IMR-90 (cell line): Measurements from ENCODE around the gene VPS35. TPM values are rescaled to one million over a fixed set of nuclear protein-coding genes. Genes with fewer than 3 reads are reported as not detected.

Experiments
- ATAC-seq: fragments of 200-7000 bp; cut with Tn5 transposase; 2 replicates; pipeline ENCODE4 v1.9.1; 2020; ENCODE audit warnings: low read depth, mild to moderate bottlenecking, moderate library complexity
- BruUV-seq: library from RNA; stranded (reverse); fragments of 400-500 nt; replicated peaks from 2 replicates; lab custom pipeline; 2021; lab: Mats Ljungman, UMichigan
- CTCF ChIA-PET: fragments of 300-600 bp; formaldehyde crosslinking; extraction: SDS; loops from one replicate; lab custom pipeline; 2021; ENCODE audit warnings: antibody characterized with exemption; lab: Yijun Ruan, JAX
- POLR2A ChIA-PET: fragments of 300-600 bp; sonication (Branson Sonifier 250); formaldehyde crosslinking; loops from one replicate; lab custom pipeline; 2022; ENCODE audit warnings: antibody characterized with exemption; ENCODE audit not compliant: unreplicated experiment; lab: Charles Lee
- DNase-seq: peaks from one replicate; pipeline ENCODE4 v3.0.0; 2013
- H2AFZ ChIP-seq: replicated peaks from 2 replicates; pipeline ENCODE3; 2013; ENCODE audit warnings: low read length, mild to moderate bottlenecking; ENCODE audit not compliant: poor library complexity
- H2AK5ac ChIP-seq: 2 replicates; pipeline ENCODE4 v1.6.1; 2013; ENCODE audit warnings: low read depth, low read length, inconsistent platforms
- H2AK9ac ChIP-seq: replicated peaks from 2 replicates; pipeline ENCODE3; 2013; ENCODE audit warnings: mild to moderate bottlenecking, low read depth, low read length, moderate library complexity; ENCODE audit not compliant: poor library complexity
- H2BK120ac ChIP-seq: 2 replicates; pipeline ENCODE4 v1.6.1; 2013; ENCODE audit warnings: low read depth, low read length, inconsistent platforms
- H2BK15ac ChIP-seq: 3 replicates; pipeline ENCODE4 v1.6.1; 2013; ENCODE audit warnings: low read depth, low read length, inconsistent platforms
- H2BK20ac ChIP-seq: 2 replicates; pipeline ENCODE4 v1.6.1; 2013; ENCODE audit warnings: low read depth, mild to moderate bottlenecking, inconsistent platforms, low read length, moderate library complexity
- H2BK5ac ChIP-seq: 2 replicates; pipeline ENCODE4 v1.6.1; 2013; ENCODE audit warnings: mild to moderate bottlenecking, low read depth, low read length, inconsistent platforms; ENCODE audit not compliant: poor library complexity, severe bottlenecking
- H3K14ac ChIP-seq: replicated peaks from 2 replicates; pipeline ENCODE4 v1.6.1; 2013; ENCODE audit warnings: low read depth, low read length, inconsistent platforms
- H3K18ac ChIP-seq: 2 replicates; pipeline ENCODE4 v1.6.1; 2013; ENCODE audit warnings: low read depth, low read length, control low read depth
- H3K23ac ChIP-seq: 2 replicates; pipeline ENCODE4 v1.6.1; 2013; ENCODE audit warnings: low read depth, low read length, inconsistent platforms
- H3K27ac ChIP-seq: 2 replicates; pipeline ENCODE4 v1.5.1; 2013; ENCODE audit warnings: mild to moderate bottlenecking, control low read depth, low read length; ENCODE audit not compliant: insufficient read depth
- H3K27me3 ChIP-seq: 2 replicates; pipeline ENCODE4 v1.6.1; 2013; ENCODE audit warnings: low read length; ENCODE audit not compliant: control insufficient read depth, insufficient read depth
- H3K36me3 ChIP-seq: 2 replicates; pipeline ENCODE4 v1.6.1; 2013; ENCODE audit warnings: low read length, mixed read lengths; ENCODE audit not compliant: control insufficient read depth, insufficient read depth
- H3K4ac ChIP-seq: 2 replicates; pipeline ENCODE4 v1.6.1; 2013; ENCODE audit warnings: low read depth, low read length, inconsistent platforms
- H3K4me1 ChIP-seq: 2 replicates; pipeline ENCODE4 v1.6.1; 2013; ENCODE audit warnings: low read length, mixed read lengths; ENCODE audit not compliant: control insufficient read depth, insufficient read depth
- H3K4me2 ChIP-seq: 2 replicates; pipeline ENCODE4 v1.6.1; 2013; ENCODE audit warnings: low read depth, mild to moderate bottlenecking, control low read depth, low read length, moderate library complexity
- H3K4me3 ChIP-seq: 2 replicates; pipeline ENCODE4 v1.5.1; 2013; ENCODE audit warnings: low read depth, mild to moderate bottlenecking, control low read depth, low read length, moderate library complexity; ENCODE audit not compliant: insufficient read depth
- H3K56ac ChIP-seq: 2 replicates; pipeline ENCODE4 v1.6.1; 2013; ENCODE audit warnings: low read length, inconsistent platforms; ENCODE audit not compliant: insufficient read depth; ENCODE audit errors: extremely low read depth
- H3K79me1 ChIP-seq, 2 experiments: 2 replicates each; pipeline ENCODE4 v1.6.1; 2013; ENCODE audit warnings: low read length in 2 of 2, inconsistent platforms in 1 of 2, low read depth in 1 of 2
- H3K9ac ChIP-seq: 2 replicates; pipeline ENCODE4 v1.6.1; 2013; ENCODE audit warnings: low read depth, low read length, control low read depth
- H3K9me1 ChIP-seq: 2 replicates; pipeline ENCODE4 v1.6.1; 2013; ENCODE audit warnings: low read length, inconsistent platforms; ENCODE audit not compliant: insufficient read depth
- H3K9me3 ChIP-seq: 2 replicates; pipeline ENCODE4 v1.6.1; 2013; ENCODE audit warnings: low read length; ENCODE audit not compliant: control insufficient read depth, insufficient read depth
- H4K20me1 ChIP-seq: 2 replicates; pipeline ENCODE4 v1.6.1; 2013; ENCODE audit warnings: low read length, inconsistent platforms; ENCODE audit not compliant: insufficient read depth
- H4K5ac ChIP-seq: 2 replicates; pipeline ENCODE4 v1.6.1; 2013; ENCODE audit warnings: mild to moderate bottlenecking, low read depth, low read length, control low read depth
- H4K8ac ChIP-seq, 2 experiments: 2 replicates each; pipeline ENCODE4 v1.6.1; 2013; ENCODE audit warnings: low read depth in 2 of 2, low read length in 2 of 2, control low read depth in 1 of 2, inconsistent platforms in 1 of 2
- H4K91ac ChIP-seq: 2 replicates; pipeline ENCODE4 v1.6.1; 2013; ENCODE audit warnings: low read depth, low read length, inconsistent platforms; ENCODE audit not compliant: insufficient read depth
- BHLHE40 ChIP-seq: fragments of 150-350 bp; IDR thresholded peaks from 2 replicates; pipeline ENCODE4 v1.6.1; 2016; ENCODE audit warnings: mild to moderate bottlenecking, low read depth, low read length
- CEBPB ChIP-seq: IDR thresholded peaks from 2 replicates; pipeline ENCODE4 v1.6.1; 2012; ENCODE audit warnings: low read depth, low read length, improper control_type of control experiment
- CHD1 ChIP-seq: IDR thresholded peaks from 2 replicates; pipeline ENCODE4 v1.6.1; 2012; ENCODE audit warnings: low read depth, low read length, improper control_type of control experiment
- FOS ChIP-seq: fragments of 150-350 bp; IDR thresholded peaks from 2 replicates; pipeline ENCODE4 v1.6.1; 2016; ENCODE audit warnings: low read depth, low read length
- MAFK ChIP-seq: IDR thresholded peaks from 2 replicates; pipeline ENCODE4 v1.6.1; 2012; ENCODE audit warnings: low read depth, low read length, improper control_type of control experiment
- NFE2L2 ChIP-seq: fragments of 150-350 bp; IDR thresholded peaks from 2 replicates; pipeline ENCODE4 v1.6.1; 2016; ENCODE audit warnings: low read depth, mild to moderate bottlenecking, low read length
- RAD21 ChIP-seq: IDR thresholded peaks from 2 replicates; pipeline ENCODE4 v1.6.1; 2012; ENCODE audit warnings: low read length, improper control_type of control experiment
- RCOR1 ChIP-seq: IDR thresholded peaks from 2 replicates; pipeline ENCODE4 v1.6.1; 2012; ENCODE audit warnings: mild to moderate bottlenecking, low read length, improper control_type of control experiment; ENCODE audit not compliant: insufficient replicate concordance
- WGBS, 2 experiments: methylation state at CpG; one replicate each; pipeline versions ENCODE4 v1.1.5 to v1.1.7; 2013; ENCODE audit warnings: missing lambda C conversion rate in 2 of 2; ENCODE audit not compliant: insufficient read length in 1 of 2; ENCODE audit errors: extremely low coverage in 2 of 2; 5-methylcytosine and 5-hydroxymethylcytosine counted together
- dilution Hi-C: fragments of 300-500 bp; cut with HindIII; formaldehyde crosslinking; loops from one replicate; pipeline ENCODE4 v1.14.3; 2018; ENCODE audit warnings: low sequenced_read_pairs; ENCODE audit not compliant: unreplicated experiment
- in situ Hi-C: fragments of 300-500 bp; cut with MboI; formaldehyde crosslinking; loops from 3 replicates; pipeline ENCODE4 v1.14.3; 2019; ENCODE audit warnings: low sequenced_read_pairs, inconsistent platforms, mixed read lengths
- intact Hi-C: fragments of 100-400 bp; cut with micrococcal nuclease; formaldehyde crosslinking; loops from 2 replicates; pipeline ENCODE4 v1.10.0; 2022
- polyA plus RNA-seq, 3 experiments: library from polyadenylated mRNA; depleted of rRNA; stranded (reverse); fragments of >200 nt; gene quantifications; 2 replicates each; pipeline ENCODE4 v1.2.3, GENCODE V29; 2012; ENCODE audit warnings: low replicate concordance in 1 of 3
- total RNA-seq: library from RNA; depleted of rRNA; stranded (reverse); fragments of >200 nt; gene quantifications from 2 replicates; pipeline ENCODE4 v1.2.3, GENCODE V29; 2012
- TF ChIP-seq, protein P1 (sequence below): fragments of 150-350 bp; IDR thresholded peaks from 2 replicates; pipeline ENCODE4 v1.6.1; 2016; ENCODE audit warnings: low read depth, mild to moderate bottlenecking, low read length, moderate library complexity, borderline replicate concordance

VPS35 gene
- total and polyA plus RNA-seq, 2 of the 4 experiments (the other 2 are of a cell fraction), result 42.3 to 89.4 TPM

DNA sequence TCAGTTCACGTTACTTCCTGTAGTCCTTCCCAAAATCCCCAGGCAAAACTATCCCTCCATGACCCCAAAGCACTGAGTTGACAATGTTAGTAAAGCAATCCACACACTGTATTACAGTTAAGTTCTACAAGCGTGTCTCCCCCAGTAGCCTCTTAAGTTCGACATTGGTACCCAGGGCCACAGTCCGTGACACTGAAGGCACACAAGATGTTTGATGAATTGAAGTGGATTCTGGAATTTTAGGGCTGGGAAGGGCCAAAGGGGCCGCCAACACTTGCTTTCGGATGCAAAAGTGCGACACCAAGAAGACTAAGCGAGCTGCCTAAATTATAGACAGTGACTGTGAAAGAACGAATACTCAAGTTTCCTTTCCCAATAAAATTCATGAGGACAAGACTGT is 1.5 kb downstream of the VPS35 start:
- no peak overlapping the region for H2BK15ac ChIP-seq
- no peak for TF ChIP-seq CHD1
- TF ChIP-seq MAFK, result no peak
- no peak for TF ChIP-seq BHLHE40
- TF ChIP-seq CEBPB, result no peak
- TF ChIP-seq, protein P1, sequence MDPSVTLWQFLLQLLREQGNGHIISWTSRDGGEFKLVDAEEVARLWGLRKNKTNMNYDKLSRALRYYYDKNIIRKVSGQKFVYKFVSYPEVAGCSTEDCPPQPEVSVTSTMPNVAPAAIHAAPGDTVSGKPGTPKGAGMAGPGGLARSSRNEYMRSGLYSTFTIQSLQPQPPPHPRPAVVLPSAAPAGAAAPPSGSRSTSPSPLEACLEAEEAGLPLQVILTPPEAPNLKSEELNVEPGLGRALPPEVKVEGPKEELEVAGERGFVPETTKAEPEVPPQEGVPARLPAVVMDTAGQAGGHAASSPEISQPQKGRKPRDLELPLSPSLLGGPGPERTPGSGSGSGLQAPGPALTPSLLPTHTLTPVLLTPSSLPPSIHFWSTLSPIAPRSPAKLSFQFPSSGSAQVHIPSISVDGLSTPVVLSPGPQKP, result no peak
- no peak for TF ChIP-seq FOS
- TF ChIP-seq NFE2L2, result no peak
- no peak for TF ChIP-seq RAD21
- TF ChIP-seq RCOR1, result no peak
- peak overlapping the region; percentile 88 for H3K4me3 ChIP-seq
- no peak overlapping the region for H3K27ac ChIP-seq
- H3K27me3 ChIP-seq, result no peaks in the 10 kb centered on the region
- no peak overlapping the region; the same call in 1 of the 2 replicates for H3K9ac ChIP-seq
- H4K8ac ChIP-seq, result no peak overlapping the region
- peaks cover 22 to 56% of the 10 kb centered on the region in 2 experiments for H3K79me1 ChIP-seq
- no peak for ATAC-seq
- in situ Hi-C loops (no loop called here), intact Hi-C loops (no loop called here), dilution Hi-C loops (no loop called here)
- H3K4me1 ChIP-seq, result peaks cover 6% of the 10 kb centered on the region
- H3K36me3 ChIP-seq, result 0 out of 2 replicates have a peak, but pooled peaks cover 2% of the 10 kb centered on the region
- WGBS, 2 experiments, result 80% methylated on average over 1 of the region's 9 CpGs; no CpG with 5 or more reads in 1 of the 2 experiments
- no peak overlapping the region for H2AFZ ChIP-seq
- H3K4ac ChIP-seq, result no peak overlapping the region
- CTCF ChIA-PET, result interaction anchor here (1.9 kb wide), 1 partner anchor 14 kb away, joined by 9 read pairs; no protein-coding TSS in a partner anchor
- H4K5ac ChIP-seq, result no peak overlapping the region
- H3K23ac ChIP-seq, result peak overlapping the region; percentile 59
- H2AK9ac ChIP-seq, result peak overlapping the region; percentile 10
- no peaks in the 10 kb centered on the region for H3K9me3 ChIP-seq
- no TSS peak for BruUV-seq
- no peak overlapping the region for H3K14ac ChIP-seq
- H3K18ac ChIP-seq, result no peak overlapping the region
- no peak overlapping the region for H2BK5ac ChIP-seq
- no peak overlapping the region for H2AK5ac ChIP-seq
- H3K4me2 ChIP-seq, result peak overlapping the region; percentile 85
- POLR2A ChIA-PET, result no interaction called here
- peaks cover 5% of the 10 kb centered on the region for H3K9me1 ChIP-seq
- no peak overlapping the region for H4K91ac ChIP-seq
- H2BK20ac ChIP-seq, result no peak overlapping the region
- peaks cover 55% of the 10 kb centered on the region for H4K20me1 ChIP-seq
- DNase-seq, result no peak
- H2BK120ac ChIP-seq, result no peak overlapping the region
- H3K56ac ChIP-seq, result no peak overlapping the region
